ENCODE measurements around the gene GNG12.

Gene GNG12

GRCh38 chr1:67684526-67685066, 148.7 kb downstream of the GNG12 start:
- TF ChIP-seq CTCF (IDR thresholded peaks at IDR 0.05; ENCODE audit: extremely low read depth, missing control alignments): no peak
- no peak for DNase-seq (ENCODE audit: low spot score)

- TF ChIP-seq CTCF (IDR thresholded peaks at IDR 0.05; ENCODE audit: extremely low read depth, missing control alignments): no peak
- DNase-seq (ENCODE audit: low spot score): peak; percentile 28
Observed at GRCh38 chr1:67683766-67684525, 149.3 kb downstream of the GNG12 start.

GRCh38 chr1:67683316-67683715, 150.0 kb downstream of the GNG12 start:
- no peak for TF ChIP-seq CTCF (IDR thresholded peaks at IDR 0.05; ENCODE audit: extremely low read depth, missing control alignments)
- DNase-seq (ENCODE audit: low spot score): no peak

GRCh38 chr1:67682659-67683197, 150.5 kb downstream of the GNG12 start:
- no peak for DNase-seq (ENCODE audit: low spot score)
- TF ChIP-seq CTCF (IDR thresholded peaks at IDR 0.05; ENCODE audit: extremely low read depth, missing control alignments): no peak

DNA sequence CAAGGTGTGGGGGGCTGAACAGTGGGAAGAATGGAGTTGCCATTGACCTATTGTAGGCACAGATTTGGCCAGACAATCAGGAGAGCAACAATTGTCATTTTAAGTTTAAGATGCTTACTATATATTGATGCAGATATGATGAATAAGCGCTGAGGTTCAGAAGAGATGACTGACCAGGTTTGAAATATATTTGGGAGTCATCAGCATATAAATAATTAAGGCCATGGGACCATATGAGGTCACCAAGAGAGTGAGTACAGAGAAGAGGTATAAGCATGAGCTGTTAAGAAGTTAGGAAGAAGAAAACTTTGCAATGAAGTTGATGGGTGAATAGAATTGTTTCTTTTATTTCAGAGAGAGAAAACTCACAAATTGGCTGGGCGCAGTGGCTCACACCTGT, 152.8 kb downstream of the GNG12 start:
- no peak for TF ChIP-seq CTCF (IDR thresholded peaks at IDR 0.05; ENCODE audit: extremely low read depth, missing control alignments)
- no peak for DNase-seq (ENCODE audit: low spot score)

DNA sequence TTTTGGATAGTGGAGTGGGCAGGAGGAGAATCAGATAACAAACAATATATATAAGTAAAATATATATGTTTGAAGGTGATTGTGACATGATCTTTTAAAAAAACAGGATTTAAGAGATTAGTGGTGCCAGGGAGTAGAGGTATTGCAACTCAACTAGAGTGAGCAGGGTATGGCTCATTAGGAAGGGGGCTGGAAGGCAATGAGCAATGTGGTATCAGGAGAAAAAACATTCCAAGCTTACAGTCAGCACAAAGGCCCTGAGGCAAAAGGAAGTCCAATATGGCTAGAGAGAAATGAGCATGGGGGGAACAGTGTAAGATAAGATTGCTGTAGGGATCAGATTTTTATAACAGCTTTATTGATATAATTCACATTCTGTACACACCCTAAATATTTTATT, 153.6 kb downstream of the GNG12 start:
- TF ChIP-seq CTCF (IDR thresholded peaks at IDR 0.05; ENCODE audit: extremely low read depth, missing control alignments): no peak
- no peak for DNase-seq (ENCODE audit: low spot score)

DNA sequence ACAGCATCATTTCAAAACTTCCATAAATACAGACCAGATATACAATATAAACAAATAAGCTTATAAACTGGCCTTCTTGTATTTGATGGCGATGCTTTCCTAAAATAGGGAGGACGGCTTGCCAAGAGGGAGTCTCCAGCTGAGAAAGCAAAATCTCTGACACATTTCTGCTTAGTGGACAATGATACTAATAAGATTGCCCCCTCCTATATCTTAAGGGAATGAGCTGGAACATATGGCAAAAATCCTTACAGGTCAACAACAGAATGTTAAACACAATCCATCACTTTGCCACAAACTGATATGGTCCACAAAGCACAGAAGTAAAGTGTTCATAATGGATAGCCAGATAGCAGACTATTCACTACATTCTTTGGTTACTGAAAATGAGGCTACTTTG, 155.3 kb downstream of the GNG12 start:
- DNase-seq (ENCODE audit: low spot score): no peak
- TF ChIP-seq CTCF (IDR thresholded peaks at IDR 0.05; ENCODE audit: extremely low read depth, missing control alignments): no peak

Measured in GM20000 (cell line).